ENCODE results near the gene SP110.
A peak's percentile ranks its signal among the peaks of the same experiment; 100 is the strongest.
"Not testable (repeated sequence)": the region's sequence is repeated elsewhere in the genome, so short reads cannot be mapped to it uniquely, and the experiment has no call there.

SP110 gene

DNA sequence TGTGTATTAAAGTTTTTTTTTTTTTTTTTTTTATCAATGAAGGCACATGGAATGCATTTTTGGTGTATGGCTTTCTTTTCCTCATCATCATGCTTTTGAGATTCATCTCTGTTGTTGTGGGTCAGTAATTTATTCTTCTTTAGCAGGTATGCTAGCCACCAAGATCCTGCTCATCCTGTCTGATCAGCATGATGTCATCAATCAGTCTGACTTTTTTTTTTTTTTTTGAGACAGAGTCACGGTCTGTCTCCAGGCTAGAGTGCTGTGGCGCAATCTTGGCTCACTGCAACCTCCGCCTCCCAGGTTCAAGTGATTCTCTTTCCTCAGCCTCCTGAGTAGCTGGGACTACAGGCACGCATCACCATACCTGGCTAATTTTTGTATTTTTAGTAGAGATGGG lies 3.0 kb upstream of the SP110 start:
- not testable (repeated sequence) for DNase-seq

DNA sequence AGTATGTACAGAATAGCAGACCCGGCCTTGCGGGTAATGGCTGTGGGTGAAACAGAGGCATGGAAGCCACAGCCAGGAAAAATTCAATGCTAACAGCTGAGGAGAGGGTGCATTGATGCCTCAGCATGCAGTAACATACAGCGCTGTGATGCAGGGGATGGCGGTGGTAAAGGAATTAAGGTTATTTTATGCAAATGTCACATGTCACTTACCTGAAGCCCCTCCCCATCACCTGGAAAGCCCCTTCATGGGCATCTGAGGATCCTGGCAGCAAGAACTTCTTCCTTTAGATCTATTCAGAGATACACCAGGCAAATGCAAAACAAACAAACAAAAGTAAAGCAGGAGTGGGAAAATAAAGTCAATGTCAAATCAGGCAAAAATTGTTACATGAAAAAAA lies 1.7 kb upstream of the SP110 start:
- no peak for DNase-seq

DNA sequence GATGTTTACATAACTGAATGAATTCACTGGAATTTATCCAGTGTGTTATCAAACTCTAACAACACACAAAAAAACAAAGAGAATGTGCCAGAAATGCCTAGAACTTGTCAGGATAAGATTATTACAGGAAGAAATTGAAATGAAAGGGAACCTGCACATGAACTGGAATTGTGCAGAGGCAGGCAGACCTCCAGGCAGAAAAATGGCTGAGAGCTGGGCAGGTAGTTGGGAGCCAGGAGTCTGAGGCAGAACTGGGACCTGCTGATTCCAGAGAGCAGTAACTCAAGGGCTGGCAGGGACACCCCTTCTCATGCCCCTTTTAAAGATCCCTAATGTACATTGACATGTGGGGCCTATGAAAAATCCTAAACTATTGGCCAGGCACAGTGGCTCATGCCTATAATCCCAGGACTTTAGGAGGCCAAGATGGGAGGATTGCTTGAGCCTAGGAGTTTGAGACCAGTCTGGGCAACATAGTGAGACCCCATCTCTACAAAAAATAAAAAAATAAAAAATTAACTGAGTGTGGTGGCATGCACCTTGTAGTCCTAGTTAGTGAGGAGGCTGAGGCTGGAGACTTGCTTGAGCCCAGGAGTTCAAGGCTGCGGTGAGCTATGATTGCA lies 674 bp upstream of the SP110 start:
- DNase-seq = no peak

DNA sequence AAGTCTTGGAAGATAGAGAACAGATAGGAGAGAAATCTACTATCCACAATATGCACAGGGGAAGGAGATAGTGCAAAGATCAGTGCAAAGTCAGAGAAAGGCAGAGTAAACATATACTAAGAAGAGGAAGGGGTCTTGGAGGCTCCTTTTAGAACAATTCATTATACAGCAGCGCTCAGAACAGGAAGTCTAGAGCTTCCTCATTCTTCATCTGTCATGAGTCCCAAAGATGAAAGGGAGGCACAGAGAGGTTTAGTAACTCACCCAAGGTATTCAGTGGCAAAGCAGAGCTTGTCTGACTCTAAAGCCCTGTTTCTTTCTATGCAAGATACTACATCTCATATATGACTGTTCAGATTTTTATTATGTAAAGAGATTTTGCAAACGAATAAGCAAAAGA lies 1.4 kb downstream of the SP110 start:
- no peak for DNase-seq

DNA sequence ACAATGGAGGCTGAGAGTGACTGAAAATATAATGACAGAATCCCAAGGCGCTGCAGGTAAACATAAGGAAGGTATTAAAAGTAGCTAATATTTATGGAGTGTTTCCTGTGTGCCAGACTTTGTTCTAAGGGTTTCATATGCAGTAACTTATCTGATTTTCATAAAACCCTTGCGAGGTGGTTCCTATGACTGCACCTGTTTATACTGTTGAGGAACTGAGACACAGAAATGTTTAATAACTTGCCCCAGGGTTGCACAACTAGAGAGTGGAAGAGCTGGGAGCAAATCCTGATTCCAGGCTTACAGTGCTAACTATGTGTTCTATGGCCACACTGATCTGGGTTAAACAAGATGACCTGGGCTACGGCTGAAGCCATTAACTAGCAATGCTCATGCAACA lies 2.4 kb downstream of the SP110 start:
- DNase-seq = no peak

DNA sequence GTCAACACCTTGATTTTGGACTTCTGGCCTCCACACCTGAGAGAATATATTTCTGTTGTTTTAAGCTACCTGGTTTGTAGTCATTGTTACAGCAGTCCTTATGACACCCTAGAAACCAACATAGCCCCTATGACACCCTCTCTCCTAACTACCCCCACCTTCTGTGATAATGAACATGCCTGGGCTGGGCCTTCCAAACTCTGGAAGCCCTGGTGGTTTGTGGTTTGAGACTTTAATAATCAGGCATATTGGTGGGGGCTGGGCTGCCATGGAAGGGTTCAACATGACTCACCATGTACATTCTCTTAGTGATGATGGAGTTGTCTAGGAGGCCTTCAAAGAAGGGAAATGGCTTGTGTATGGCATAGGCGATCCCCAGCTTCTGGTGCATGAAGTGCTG lies 3.3 kb downstream of the SP110 start:
- DNase-seq = no peak

DNA sequence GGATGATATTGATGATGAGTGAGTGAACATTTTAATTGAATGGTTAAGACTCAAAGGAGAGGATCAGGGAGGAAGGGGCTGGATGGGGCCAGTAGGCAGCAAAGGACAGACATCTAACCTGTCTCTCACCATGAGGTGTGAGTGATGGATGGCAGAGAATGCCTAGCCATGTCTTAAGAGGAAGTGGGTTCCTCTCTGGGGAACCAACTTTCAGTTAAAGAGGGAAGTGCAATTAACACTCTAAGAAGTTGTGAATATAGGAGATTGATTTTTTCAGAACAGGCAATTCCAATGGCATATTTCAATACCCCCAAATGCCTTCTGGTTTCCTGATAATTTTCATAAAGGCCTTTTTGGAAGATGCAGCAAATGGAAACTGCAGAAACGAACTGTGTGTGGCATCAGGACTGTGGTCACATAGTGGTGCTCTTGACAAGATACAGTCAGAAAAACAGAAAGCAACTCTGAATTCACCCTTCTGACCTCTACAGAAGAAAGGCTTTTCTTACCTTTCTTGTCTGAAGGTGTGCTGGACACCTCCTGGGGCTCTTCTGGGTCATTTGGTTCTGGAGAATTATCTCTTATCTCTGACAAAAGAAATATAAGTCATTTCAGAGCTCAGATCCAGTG lies 10.2 kb downstream of the SP110 start:
- DNase-seq = no peak

DNA sequence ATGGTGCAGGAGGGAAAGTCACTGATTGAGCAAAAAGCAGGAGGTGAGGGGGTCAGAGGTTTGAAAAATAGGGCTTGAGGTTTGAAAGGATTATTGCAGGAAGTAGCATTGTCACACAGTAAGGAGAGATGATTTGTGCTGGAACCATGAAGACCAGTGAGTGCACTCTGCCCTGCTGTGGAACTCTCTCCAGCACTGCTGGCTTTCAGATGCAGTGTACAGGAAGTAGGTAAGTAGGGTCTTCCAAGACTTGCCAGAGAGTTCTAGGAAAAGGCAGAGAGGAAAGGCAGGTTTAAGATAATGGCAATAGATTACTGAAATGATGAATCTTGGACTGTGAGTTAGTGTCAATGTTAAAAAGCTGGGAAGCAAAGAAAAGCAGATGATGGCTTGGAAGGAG lies 11.2 kb downstream of the SP110 start:
- DNase-seq = no peak

DNA sequence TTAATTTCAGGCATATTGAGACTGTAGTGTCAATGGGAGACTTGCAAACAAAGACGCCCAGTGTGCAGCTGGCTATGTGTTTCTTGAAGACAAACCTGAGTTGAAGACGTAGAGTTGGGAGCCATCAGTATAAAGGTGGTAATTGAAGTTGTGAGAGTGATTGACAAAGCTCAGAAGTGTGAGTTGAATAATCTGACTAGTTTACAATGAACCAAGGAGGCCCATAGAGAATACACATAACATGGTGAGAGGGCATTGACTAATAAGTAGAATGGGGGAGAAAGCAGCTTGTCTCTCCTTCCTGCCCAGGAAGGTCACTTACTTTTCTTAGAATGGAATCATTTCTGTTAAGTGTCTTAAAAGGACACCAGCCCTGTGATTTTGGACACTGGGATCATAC lies 14.1 kb downstream of the SP110 start:
- DNase-seq = no peak

DNA sequence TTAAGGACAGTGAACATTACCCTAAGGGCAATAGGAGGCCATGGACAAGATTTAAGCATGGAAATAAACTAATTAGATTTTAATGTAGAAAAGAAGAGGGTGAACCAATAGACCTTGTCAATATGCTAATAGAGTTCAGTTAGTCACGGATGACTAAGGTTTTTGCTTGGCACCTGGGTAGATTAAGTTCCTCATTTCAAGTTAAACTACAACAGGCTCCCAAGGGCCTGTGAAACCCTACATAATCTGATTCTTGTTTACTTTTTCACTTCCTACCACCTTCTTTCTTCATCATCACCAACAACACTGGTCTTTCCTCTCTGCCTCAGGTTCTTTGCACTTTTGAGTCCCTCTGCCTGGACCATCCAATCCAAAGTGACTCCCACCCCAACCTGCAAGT lies 14.8 kb downstream of the SP110 start:
- no peak for DNase-seq

DNA sequence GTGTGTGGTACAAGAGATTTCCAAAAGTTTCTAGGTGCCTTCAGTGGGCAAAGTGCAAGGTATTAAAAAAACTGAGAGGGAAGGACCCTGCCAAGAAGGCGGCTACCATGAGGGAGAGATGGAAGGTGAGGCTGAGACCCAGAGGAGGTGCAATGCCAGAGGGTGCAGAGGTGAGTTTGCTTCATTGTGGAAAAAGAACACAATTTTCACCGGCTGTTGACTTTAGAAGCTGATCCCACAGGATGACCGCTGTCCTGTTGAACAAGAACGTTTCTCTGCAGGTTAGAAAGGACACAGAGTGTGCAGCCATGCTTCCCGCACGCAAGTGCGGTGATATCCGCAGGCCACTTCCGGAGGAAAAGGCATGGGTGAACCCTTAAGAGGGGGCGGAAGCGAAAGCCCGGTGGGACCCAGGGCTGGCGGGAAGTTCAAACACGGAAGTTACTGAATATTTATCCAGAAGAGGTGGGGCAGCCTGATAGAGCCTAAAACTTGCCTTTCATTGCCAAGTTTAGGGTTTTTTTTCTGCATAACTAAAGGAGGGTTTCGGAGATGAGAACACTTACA lies 16.6 kb downstream of the SP110 start:
- peak; percentile 34 for DNase-seq

DNA sequence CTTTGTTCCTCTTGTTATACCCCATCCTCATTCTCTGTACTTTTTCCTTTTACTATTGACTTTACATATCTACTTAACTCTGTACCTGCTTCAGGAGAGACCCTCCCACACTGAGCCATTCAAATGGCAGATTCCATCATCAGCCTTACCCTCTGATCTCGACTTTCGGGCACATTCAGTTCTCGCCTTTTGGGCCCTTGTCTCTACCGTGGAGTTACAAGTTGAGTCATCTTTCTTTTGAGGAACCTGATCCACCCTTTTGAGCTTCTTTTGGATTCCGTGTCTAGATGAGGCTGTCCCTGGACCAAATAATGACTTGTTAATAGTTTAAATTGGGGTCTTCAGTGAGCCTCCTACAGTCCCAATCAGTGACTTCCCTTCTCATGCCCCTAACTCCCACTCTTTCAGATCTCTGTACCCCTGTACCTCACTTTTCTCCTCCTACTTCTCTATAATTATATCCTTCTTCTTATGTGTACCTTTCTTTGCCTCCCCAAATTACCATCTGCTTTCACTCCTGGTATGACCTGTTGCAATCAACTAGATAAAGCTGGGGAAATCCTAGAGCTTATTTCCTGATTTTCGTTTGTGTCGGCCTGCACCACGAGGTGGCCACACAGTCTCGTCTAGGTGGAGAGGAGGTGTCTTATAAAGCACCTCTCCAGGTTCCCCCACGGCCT lies 17.2 kb downstream of the SP110 start:
- peak; percentile 20 for DNase-seq

DNA sequence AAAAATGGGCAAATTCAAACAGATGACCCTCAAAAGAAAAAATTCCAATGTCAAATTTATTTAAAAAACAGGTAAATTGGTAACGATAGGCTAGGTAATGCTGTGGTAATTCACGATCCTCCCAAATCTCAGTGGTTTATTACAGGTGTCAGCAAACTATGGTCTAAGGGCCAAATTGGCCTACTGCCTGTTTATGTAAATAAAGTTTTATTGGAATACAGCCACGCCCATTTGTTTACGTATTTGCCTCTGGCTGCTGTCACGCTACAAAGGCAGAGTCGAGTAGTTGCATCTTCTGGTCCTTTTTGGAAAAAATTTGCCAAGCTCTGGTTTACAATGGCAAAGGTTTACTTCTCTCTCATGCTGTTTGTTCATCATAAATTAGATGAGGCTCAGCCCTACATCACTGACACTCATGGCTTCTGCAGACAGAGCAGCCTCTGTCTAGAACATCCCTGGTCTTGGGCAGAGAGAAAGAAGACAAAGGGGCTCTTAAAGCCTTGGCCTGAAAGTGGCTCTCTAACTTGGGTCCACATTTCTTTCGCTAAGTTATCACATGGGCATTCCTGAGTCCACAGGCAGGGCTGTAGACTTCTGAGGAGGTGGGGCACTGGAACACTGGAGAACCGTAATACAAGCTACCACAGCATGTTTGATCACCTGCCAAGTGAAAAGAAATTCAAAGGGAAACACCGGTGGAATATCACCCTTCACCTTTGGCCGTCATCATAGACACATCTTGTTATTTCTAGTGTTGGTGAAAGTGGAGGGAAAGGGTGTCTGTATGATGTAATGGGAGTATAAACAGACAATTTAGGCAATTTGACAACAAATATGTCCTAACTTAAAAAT lies 34.8 kb downstream of the SP110 start:
- DNase-seq = no peak

DNA sequence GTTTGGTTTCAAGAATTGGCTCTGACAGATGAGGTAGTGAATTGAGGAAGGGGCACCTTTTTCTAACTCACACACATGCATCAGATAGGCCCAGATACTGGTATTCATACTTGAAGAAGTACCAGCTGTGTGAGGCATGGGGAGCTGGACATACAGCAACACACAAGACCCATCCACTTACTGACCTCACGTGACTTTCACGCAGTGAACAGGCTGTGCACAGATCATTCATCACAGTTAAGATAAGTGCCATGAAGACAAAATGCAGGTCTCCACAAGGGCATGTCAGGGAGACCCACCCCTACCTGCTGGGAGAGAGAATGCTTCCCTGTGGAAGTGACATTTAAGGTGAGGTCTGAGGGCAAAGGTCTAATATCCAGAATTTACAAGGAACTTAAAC lies 38.6 kb downstream of the SP110 start:
- no peak for DNase-seq

DNA sequence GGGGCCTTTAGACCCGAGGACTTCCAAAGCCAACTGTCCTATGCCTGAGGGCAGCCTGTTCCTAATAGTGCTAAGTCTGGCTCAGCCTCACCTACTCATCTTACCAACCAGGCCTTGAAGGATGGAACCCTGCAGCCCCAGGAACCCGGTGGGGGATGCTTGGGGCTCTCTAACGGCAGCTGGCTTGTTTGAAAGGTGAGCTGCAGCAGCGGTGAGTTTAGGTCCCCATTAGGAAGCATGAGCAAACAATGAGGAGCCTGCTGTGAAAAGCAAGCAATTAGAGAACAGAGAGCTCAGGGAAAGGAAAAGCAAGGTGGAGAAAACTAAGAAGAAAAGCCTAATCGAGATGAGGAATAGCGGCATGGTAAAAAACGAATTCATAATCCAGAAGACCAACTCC lies 39.9 kb downstream of the SP110 start:
- no peak for DNase-seq

DNA sequence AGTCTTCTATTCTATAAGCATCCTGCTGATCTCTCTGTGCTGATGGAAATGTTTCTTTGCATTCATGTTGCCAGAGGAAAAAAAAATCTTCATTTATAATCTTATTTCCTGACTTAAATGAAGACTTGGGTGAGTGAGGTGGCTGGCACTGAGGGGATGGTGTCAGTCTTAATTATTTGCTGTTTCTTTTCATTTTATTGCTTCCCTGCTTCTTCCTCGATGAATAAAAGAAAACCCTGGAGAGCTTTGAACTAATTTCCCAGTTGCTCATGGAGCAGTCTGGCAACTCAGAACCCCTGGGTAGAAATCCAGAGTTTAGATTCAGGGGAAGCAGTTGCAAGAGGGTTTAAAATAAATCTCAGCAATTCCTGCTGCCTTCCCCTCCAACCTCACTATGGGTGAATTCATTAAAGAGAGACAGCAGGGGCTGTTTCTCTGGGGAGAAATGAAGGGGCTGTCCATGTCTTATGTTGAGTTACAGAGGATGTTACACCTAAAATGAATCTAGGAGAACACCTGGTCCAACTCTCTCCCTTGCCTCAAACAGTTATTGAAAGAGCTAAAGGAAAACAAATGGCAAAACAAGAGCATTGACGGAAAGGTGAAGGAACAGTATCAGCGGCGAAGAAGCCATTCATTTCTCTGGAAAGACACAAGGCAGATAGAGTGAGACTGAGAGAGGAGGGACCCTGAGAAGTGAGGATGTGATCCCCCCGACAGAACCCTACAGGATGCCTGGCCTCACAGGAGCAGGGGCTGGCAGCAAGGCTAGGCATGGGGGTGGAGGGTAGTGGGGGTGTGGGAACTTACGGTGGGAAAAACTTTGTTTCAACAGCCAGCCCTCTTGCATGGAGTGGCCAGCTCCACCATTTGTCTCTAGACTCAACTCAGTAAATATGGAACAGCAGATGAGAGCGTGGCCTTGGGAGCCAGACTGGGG lies 41.0 kb downstream of the SP110 start:
- DNase-seq = no peak

DNA sequence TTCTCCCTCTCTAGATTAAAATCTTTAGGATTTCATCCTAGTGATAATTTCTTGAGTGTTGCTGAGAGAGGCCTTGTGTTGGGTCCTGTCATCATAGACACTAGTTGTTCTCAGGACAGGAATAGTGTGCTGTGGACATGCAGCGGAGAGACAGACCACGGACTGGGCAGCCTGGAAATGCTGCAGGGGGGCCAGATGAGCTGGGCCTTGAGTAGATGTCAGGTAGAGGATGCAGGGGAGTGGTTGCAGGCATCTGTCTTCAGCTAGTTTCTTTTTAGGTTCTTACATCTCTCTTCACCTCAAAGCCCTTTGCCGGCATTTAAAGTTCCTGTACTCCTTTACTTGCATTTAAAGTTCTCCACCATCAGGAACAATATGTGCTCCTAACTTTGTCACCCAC lies 42.8 kb downstream of the SP110 start:
- no peak for DNase-seq

DNA sequence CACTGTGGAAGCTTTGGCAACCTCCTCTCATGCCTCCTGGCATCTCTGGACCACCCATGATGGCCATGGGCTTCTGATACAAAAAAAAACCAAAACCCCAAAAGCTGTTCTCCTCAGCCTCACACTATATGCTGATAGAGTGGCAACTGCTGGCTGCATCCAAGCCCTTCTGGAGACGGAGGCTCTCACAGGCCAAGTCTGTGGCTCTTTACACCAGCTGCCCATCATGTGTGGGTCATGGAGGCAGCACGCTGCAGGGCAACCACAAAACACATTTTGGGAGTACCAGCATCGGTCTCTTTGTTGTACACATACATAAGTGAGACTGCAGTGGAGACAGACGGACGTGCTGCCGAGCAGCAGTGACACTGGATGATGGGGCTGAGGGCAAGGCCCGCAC lies 45.3 kb downstream of the SP110 start:
- no peak for DNase-seq

DNA sequence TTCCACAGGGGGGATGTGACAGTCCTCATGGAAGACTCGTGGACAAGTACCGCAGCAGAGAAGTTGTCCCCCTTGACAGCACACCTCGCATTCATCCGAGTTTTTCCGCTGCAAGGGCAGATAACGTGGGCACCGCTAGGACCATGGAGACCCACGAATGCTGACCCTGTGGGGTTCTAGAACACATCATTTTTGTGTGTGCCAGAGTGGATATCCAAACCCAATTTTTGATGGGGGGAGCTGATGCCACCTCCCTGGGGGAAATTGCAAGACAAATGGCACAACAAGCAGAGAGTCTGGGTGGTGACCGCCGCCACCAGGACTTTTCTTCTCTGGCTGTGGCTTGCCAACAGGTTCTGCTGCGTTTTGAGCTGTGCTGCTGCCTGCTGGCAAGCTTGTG lies 46.9 kb downstream of the SP110 start:
- DNase-seq = no peak

DNA sequence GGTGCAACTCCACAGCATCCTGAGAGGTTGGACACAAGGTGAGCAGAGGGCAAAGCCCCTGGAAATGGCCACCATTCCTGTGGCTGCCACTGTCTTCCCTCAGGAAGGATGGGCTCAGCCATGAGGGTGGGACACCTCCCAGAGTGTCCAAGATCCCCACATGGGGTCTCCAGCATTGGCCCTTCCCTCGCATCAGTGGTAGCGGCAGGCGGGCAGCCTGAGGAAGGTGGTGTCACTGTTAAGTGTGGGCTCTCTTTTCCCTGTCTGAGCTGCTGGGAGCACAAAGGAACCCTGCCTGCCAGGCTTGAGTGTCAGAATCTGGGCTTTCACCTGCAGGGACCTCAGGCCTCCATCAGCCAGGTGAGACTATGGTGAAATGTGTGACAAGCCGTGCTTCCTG lies 47.6 kb downstream of the SP110 start:
- DNase-seq = no peak

DNA sequence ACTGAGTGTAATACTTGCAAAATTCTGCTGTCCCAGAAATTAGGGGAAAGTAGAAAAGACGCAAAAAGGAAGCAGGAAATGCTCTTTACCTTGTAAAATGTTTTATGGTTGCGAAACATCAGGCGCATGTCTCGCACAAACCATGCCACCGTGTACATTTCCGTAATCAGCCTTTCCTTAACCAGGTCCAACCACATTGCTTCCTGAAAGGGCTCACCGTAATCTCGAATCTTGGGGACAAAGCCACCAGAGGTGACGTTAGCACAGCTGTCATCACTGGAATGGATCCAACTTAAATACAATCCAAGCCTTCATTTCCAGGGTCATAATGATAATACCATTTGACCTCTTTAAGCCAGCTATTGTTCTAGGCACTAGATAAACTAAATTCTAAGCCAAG lies 49.3 kb downstream of the SP110 start:
- no peak for DNase-seq

DNA sequence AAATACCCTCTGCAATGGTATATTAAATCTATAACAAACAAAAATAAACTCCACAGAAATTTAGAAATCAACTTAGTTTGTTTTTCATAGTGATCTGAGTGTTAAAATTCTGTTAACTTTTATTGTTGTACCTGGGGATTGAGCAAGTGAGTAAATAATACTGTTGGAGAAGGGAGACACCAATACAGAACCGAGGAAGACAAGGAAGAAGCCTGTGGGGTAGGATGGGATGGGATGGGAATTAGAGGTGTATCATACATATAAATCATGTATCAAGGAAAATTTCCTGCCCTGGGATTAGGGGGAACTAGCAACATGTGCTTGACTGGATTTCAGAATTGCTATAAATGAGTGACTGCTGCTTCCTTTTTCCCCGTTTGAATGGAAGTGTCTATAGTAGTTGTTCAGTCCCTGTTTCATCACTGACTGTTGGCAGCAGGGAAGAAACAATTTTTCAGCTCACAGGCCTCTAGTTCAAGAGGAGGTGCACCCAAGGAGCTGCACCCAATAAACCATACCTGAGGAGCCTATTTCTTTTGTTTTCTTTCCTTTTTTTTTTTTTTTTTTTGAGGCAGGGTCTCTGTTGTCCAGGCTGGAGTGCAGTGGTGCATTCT lies 53.1 kb downstream of the SP110 start:
- DNase-seq = no peak
